Endothelial cell of umbilical vein (primary cell): Measurements from ENCODE around the gene ULBP2. TPM values are rescaled to one million over a fixed set of nuclear protein-coding genes. Genes with fewer than 3 reads are reported as not detected.

Source experiments
- BruUV-seq: library from RNA; stranded (reverse); fragments of 400-500 nt; replicated peaks from 2 replicates; lab custom pipeline; 2021; lab: Mats Ljungman, UMichigan
- CTCF ChIA-PET: fragments of 300-600, 350-600 bp; sonication (Branson Sonifier 250); formaldehyde crosslinking; loops from one replicate; lab custom pipeline; 2021; ENCODE audit warnings: antibody characterized with exemption, inconsistent platforms; lab: Charles Lee
- POLR2A ChIA-PET: fragments of 300-600, 350-600 bp; sonication (Branson Sonifier 250); formaldehyde crosslinking; loops from one replicate; lab custom pipeline; 2021; ENCODE audit warnings: antibody characterized with exemption, inconsistent platforms; lab: Charles Lee
- DNase-seq: peaks from one replicate; pipeline ENCODE4 v3.0.0-alpha.2; 2011; ENCODE audit warnings: low read depth, low spot score
- FAIRE-seq: peaks from 2 replicates; lab custom pipeline; 2011; peaks lifted over from hg19 to GRCh38; lab: Jason Lieb, UNC
- H2AFZ ChIP-seq: 2 replicates; pipeline ENCODE4 v1.6.0; 2012; ENCODE audit warnings: low read depth, low read length, control low read depth, inconsistent platforms
- H3K27ac ChIP-seq: 2 replicates; pipeline ENCODE4 v1.5.1; 2011; ENCODE audit warnings: low read depth, mild to moderate bottlenecking, control low read depth, low read length, moderate library complexity; ENCODE audit not compliant: insufficient read depth
- H3K27me3 ChIP-seq, 2 experiments: 2 replicates each; pipeline versions ENCODE4 v1.6.0 to v1.6.1; 2011; ENCODE audit warnings: low read length in 2 of 2, mixed read lengths in 1 of 2; ENCODE audit not compliant: control insufficient read depth in 2 of 2, insufficient read depth in 2 of 2
- H3K36me3 ChIP-seq, 2 experiments: 2 replicates in 1 of 2; 3 replicates in 1 of 2; pipeline ENCODE4 v1.5.1; 2011; ENCODE audit warnings: low read length in 2 of 2, mild to moderate bottlenecking in 1 of 2, moderate library complexity in 1 of 2; ENCODE audit not compliant: control insufficient read depth in 2 of 2, insufficient read depth in 2 of 2; ENCODE audit errors: extremely low read depth in 1 of 2
- H3K4me1 ChIP-seq: 3 replicates; pipeline ENCODE4 v1.5.1; 2011; ENCODE audit warnings: mild to moderate bottlenecking, low read length; ENCODE audit not compliant: control insufficient read depth, insufficient read depth; ENCODE audit errors: extremely low read depth
- H3K4me2 ChIP-seq: 2 replicates; pipeline ENCODE4 v1.6.1; 2011; ENCODE audit warnings: low read length, control low read depth, mixed read lengths; ENCODE audit not compliant: insufficient read depth
- H3K4me3 ChIP-seq, 3 experiments: fragments of 200-600 bp in 1 of 3; sonication (generic), shearing (Covaris generic) in 1 of 3; replicated peaks in 1 of 3; 2 replicates each; pipeline ENCODE4 v1.5.1; 2011 to 2016; ENCODE audit warnings: control low read depth in 3 of 3, low read length in 3 of 3, mild to moderate bottlenecking in 2 of 3, inconsistent platforms in 1 of 3, low read depth in 1 of 3, moderate library complexity in 1 of 3; ENCODE audit not compliant: insufficient read depth in 1 of 3
- H3K79me2 ChIP-seq: 2 replicates; pipeline ENCODE4 v1.6.0; 2012; ENCODE audit warnings: low read length, inconsistent platforms; ENCODE audit not compliant: control insufficient read depth, insufficient read depth
- H3K9ac ChIP-seq: replicated peaks from 2 replicates; pipeline ENCODE3; 2011; ENCODE audit warnings: low read length, control low read depth; ENCODE audit not compliant: insufficient read depth; ENCODE audit errors: extremely low read depth
- H3K9me1 ChIP-seq: replicated peaks from 3 replicates; pipeline ENCODE4 v1.6.0; 2011; ENCODE audit warnings: mild to moderate bottlenecking, low read length; ENCODE audit not compliant: control insufficient read depth, insufficient read depth; ENCODE audit errors: extremely low read depth
- H3K9me3 ChIP-seq: replicated peaks from 2 replicates; pipeline ENCODE4 v1.5.1; 2012; ENCODE audit warnings: low read length, inconsistent platforms; ENCODE audit not compliant: control insufficient read depth, insufficient read depth
- H4K20me1 ChIP-seq: replicated peaks from 2 replicates; pipeline ENCODE3; 2011; ENCODE audit warnings: mild to moderate bottlenecking, low read length; ENCODE audit not compliant: control insufficient read depth, insufficient read depth; ENCODE audit errors: extremely low read depth
- EZH2 ChIP-seq: IDR thresholded peaks from 2 replicates; pipeline ENCODE4 v1.6.1; 2012; ENCODE audit warnings: borderline replicate concordance, low read depth, mild to moderate bottlenecking, moderate library complexity, low read length, inconsistent platforms; ENCODE audit not compliant: severe bottlenecking
- FOS ChIP-seq: IDR thresholded peaks from 2 replicates; pipeline ENCODE4 v1.6.1; 2011; ENCODE audit warnings: mild to moderate bottlenecking, low read length, moderate library complexity, borderline replicate concordance; ENCODE audit not compliant: insufficient read depth
- GATA2 ChIP-seq: IDR thresholded peaks from 2 replicates; pipeline ENCODE4 v1.7.0; 2011; ENCODE audit warnings: low read depth, mild to moderate bottlenecking, moderate library complexity, mixed read lengths, low read length; ENCODE audit not compliant: insufficient read length, insufficient read depth
- JUN ChIP-seq: IDR thresholded peaks from 2 replicates; pipeline ENCODE4 v1.6.1; 2011; ENCODE audit warnings: borderline replicate concordance, low read depth; ENCODE audit not compliant: insufficient read length, insufficient read depth
- MAX ChIP-seq: IDR thresholded peaks from 2 replicates; pipeline ENCODE4 v1.6.1; 2011; ENCODE audit not compliant: insufficient read depth, insufficient read length
- MYC ChIP-seq: IDR thresholded peaks from one replicate; pipeline ENCODE4 v1.6.1; 2011; ENCODE audit warnings: mild to moderate bottlenecking, low read depth, low read length
- POLR2A ChIP-seq: IDR thresholded peaks from 2 replicates; pipeline ENCODE4 v1.6.1; 2012; ENCODE audit warnings: low read depth, mild to moderate bottlenecking, control low read depth, low read length
- POLR2AphosphoS5 ChIP-seq: IDR thresholded peaks from 2 replicates; pipeline ENCODE4 v1.6.1; 2012; ENCODE audit warnings: low read depth, mild to moderate bottlenecking, control low read depth, low read length, moderate library complexity; ENCODE audit not compliant: insufficient read depth
- dilution Hi-C: fragments of 300-500 bp; cut with MboI; formaldehyde crosslinking; loops from one replicate; pipeline ENCODE4 v1.15.0; 2019; ENCODE audit warnings: low sequenced_read_pairs; ENCODE audit not compliant: extremely low pct_ligation_motif_present
- intact Hi-C: fragments of 100-400 bp; cut with micrococcal nuclease; formaldehyde crosslinking; loops from one replicate; pipeline ENCODE4 v1.10.0; 2022
- polyA plus RNA-seq, 4 experiments: library from polyadenylated mRNA; depleted of rRNA in 3 of 4; stranded (reverse) in 3 of 4; unstranded in 1 of 4; fragments of >200 nt; gene quantifications; 2 replicates each; pipeline versions ENCODE4 v1.2.1 to v1.2.3, GENCODE V29; 2011 to 2012; ENCODE audit warnings: missing spikeins in 1 of 4
- total RNA-seq: library from RNA; stranded (reverse); gene quantifications from 2 replicates; pipeline ENCODE4 v1.2.3, GENCODE V29; 2021
- TF ChIP-seq, protein P1 (sequence below), 2 donors: IDR thresholded peaks; 1 replicate in 1 of 2; 2 replicates in 1 of 2; pipeline ENCODE4 v1.5.1; 2011; ENCODE audit warnings: low read length in 2 of 2, mild to moderate bottlenecking in 2 of 2, moderate library complexity in 2 of 2, control low read depth in 1 of 2, inconsistent platforms in 1 of 2, low read depth in 1 of 2; ENCODE audit not compliant: insufficient read depth in 1 of 2; ENCODE audit errors: extremely low read depth in 1 of 2

Gene ULBP2
- total and polyA plus RNA-seq, 2 donors (not counting 3 experiments of a cell fraction or from before 2014, with no cell fraction given), result 7.0 to 22.8 TPM

GRCh38 chr6:149919834-149920225 lies 22.0 kb upstream of the ULBP2 start:
- CTCF ChIA-PET, result no interaction called here
- DNase-seq (no peak), FAIRE-seq (no peak)
- H4K20me1 ChIP-seq, result no peaks in the 10 kb centered on the region
- H3K9ac ChIP-seq, result no peak overlapping the region
- dilution Hi-C loops, result no loop called here
- peaks cover 9 to 11% of the 10 kb centered on the region in 2 experiments for H3K27me3 ChIP-seq
- H3K4me2 ChIP-seq, result no peak overlapping the region
- intact Hi-C loops, result loop anchor here (5.0 to 10.0 kb wide), 2 partner anchors 353 to 895 kb away; partner anchors contain the start of gene GINM1
- H3K27ac ChIP-seq, result no peak overlapping the region
- H3K9me1 ChIP-seq, result no peaks in the 10 kb centered on the region
- POLR2A ChIA-PET, result no interaction called here
- H3K4me1 ChIP-seq, result no peaks in the 10 kb centered on the region
- H3K79me2 ChIP-seq, result no peaks in the 10 kb centered on the region
- H3K36me3 ChIP-seq, result no peaks in the 10 kb centered on the region
- BruUV-seq, result no TSS peak
- TF ChIP-seq POLR2A (no peak), POLR2AphosphoS5 (no peak), GATA2 (no peak), FOS (no peak), EZH2 (no peak), MYC (no peak), JUN (no peak), MAX (no peak)
- TF ChIP-seq, protein P1, sequence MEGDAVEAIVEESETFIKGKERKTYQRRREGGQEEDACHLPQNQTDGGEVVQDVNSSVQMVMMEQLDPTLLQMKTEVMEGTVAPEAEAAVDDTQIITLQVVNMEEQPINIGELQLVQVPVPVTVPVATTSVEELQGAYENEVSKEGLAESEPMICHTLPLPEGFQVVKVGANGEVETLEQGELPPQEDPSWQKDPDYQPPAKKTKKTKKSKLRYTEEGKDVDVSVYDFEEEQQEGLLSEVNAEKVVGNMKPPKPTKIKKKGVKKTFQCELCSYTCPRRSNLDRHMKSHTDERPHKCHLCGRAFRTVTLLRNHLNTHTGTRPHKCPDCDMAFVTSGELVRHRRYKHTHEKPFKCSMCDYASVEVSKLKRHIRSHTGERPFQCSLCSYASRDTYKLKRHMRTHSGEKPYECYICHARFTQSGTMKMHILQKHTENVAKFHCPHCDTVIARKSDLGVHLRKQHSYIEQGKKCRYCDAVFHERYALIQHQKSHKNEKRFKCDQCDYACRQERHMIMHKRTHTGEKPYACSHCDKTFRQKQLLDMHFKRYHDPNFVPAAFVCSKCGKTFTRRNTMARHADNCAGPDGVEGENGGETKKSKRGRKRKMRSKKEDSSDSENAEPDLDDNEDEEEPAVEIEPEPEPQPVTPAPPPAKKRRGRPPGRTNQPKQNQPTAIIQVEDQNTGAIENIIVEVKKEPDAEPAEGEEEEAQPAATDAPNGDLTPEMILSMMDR (IDR thresholded peaks at IDR 0.05; ENCODE audit: extremely low read depth in 1 of 2, insufficient read depth in 1 of 2, low read depth in 1 of 2, low read length in 2 of 2), result no peak
- H3K4me3 ChIP-seq, result no peak overlapping the region
- no peaks in the 10 kb centered on the region for H3K9me3 ChIP-seq
- no peak overlapping the region for H2AFZ ChIP-seq
